Vagina (tissue), 2 donors: ENCODE data around the gene PCDHB10. TPM values are rescaled to one million over a fixed set of nuclear protein-coding genes. Genes with fewer than 3 reads are reported as not detected.
"Not testable (repeated sequence)": the region's sequence is repeated elsewhere in the genome, so short reads cannot be mapped to it uniquely, and the experiment has no call there.

ENCODE experiments used
- DNase-seq, 2 donors: peaks; one replicate each; pipeline ENCODE4 v3.0.0-alpha.2; 2017; ENCODE audit errors: extremely low spot score in 2 of 2
- H3K27ac ChIP-seq: fragments of 200-600 bp; sonication (generic); one replicate; pipeline ENCODE4 v1.5.1; 2019
- H3K27me3 ChIP-seq: fragments of 200-600 bp; sonication (generic); one replicate; pipeline ENCODE4 v1.5.1; 2019
- H3K36me3 ChIP-seq, 2 donors: fragments of 200-600 bp; sonication (generic); one replicate each; pipeline ENCODE4 v1.5.1; 2017 to 2019
- H3K4me1 ChIP-seq: fragments of 200-600 bp; sonication (generic); one replicate; pipeline ENCODE4 v1.5.1; 2019
- H3K4me3 ChIP-seq, 2 donors: fragments of 200-600 bp; sonication (generic); 1 replicate in 1 of 2; 2 replicates in 1 of 2; pipeline ENCODE4 v1.5.1; 2016 to 2019
- H3K9me3 ChIP-seq: fragments of 200-600 bp; sonication (generic); one replicate; pipeline ENCODE4 v1.5.1; 2019
- POLR2A ChIP-seq, 2 donors: fragments of 450-650 bp; IDR thresholded peaks; one replicate each; pipeline ENCODE4 v1.6.1; 2017; ENCODE audit warnings: antibody characterized with exemption in 2 of 2, mild to moderate bottlenecking in 2 of 2, moderate library complexity in 2 of 2
- POLR2AphosphoS5 ChIP-seq, 2 donors: sonication (generic); formaldehyde crosslinking; IDR thresholded peaks; one replicate each; pipeline ENCODE4 v1.9.0; 2017; ENCODE audit warnings: antibody characterized with exemption in 2 of 2, mild to moderate bottlenecking in 2 of 2, low read depth in 1 of 2; ENCODE audit not compliant: insufficient read depth in 1 of 2
- intact Hi-C: fragments of 100-400 bp; cut with DNase I; formaldehyde crosslinking; loops from one replicate; pipeline ENCODE4 v1.15.1; 2023
- total RNA-seq: library from RNA; depleted of rRNA; stranded (reverse); fragments of >200 nt; gene quantifications from one replicate; pipeline ENCODE4 v1.2.3, GENCODE V29; 2016
- TF ChIP-seq, protein P1 (sequence below), 3 experiments: fragments of 450-650 bp in 2 of 3; fragments of 200-600 bp in 1 of 3; sonication (generic) in 1 of 3; IDR thresholded peaks; one replicate each; pipeline ENCODE4 v1.5.1; 2017 to 2019; ENCODE audit warnings: antibody characterized with exemption in 3 of 3, mild to moderate bottlenecking in 2 of 3, moderate library complexity in 2 of 3

Gene PCDHB10
- total RNA-seq, 1 donor from 2014 or later, result 3.2 TPM

DNA sequence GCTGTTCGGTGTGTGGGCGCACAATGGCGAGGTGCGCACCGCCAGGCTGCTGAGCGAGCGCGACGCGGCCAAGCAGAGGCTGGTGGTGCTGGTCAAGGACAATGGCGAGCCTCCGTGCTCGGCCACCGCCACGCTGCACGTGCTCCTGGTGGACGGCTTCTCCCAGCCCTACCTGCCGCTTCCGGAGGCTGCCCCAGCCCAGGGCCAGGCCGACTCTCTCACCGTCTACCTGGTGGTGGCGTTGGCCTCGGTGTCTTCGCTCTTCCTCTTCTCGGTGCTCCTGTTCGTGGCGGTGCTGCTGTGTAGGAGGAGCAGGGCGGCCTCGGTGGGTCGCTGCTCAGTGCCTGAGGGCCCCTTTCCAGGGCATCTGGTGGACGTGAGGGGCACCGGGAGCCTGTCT lies 12.3 kb upstream of the PCDHB10 start:
- H3K36me3 ChIP-seq, H3K4me3 ChIP-seq, H3K27ac ChIP-seq, H3K4me1 ChIP-seq, H3K27me3 ChIP-seq, DNase-seq: not testable (repeated sequence)
- H3K9me3 ChIP-seq, result peaks cover 36% of the 10 kb centered on the region
- intact Hi-C loops, result loop anchor here (5.0 kb wide), 1 partner anchor 1592 kb away; the partner anchor contains the start of gene ARHGAP26

- TF ChIP-seq, protein P1, sequence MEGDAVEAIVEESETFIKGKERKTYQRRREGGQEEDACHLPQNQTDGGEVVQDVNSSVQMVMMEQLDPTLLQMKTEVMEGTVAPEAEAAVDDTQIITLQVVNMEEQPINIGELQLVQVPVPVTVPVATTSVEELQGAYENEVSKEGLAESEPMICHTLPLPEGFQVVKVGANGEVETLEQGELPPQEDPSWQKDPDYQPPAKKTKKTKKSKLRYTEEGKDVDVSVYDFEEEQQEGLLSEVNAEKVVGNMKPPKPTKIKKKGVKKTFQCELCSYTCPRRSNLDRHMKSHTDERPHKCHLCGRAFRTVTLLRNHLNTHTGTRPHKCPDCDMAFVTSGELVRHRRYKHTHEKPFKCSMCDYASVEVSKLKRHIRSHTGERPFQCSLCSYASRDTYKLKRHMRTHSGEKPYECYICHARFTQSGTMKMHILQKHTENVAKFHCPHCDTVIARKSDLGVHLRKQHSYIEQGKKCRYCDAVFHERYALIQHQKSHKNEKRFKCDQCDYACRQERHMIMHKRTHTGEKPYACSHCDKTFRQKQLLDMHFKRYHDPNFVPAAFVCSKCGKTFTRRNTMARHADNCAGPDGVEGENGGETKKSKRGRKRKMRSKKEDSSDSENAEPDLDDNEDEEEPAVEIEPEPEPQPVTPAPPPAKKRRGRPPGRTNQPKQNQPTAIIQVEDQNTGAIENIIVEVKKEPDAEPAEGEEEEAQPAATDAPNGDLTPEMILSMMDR (IDR thresholded peaks at IDR 0.05), result no peak
- no peak for TF ChIP-seq POLR2AphosphoS5 (IDR thresholded peaks at IDR 0.05; ENCODE audit: insufficient read depth in 1 of 2, low read depth in 1 of 2)
- TF ChIP-seq POLR2A (IDR thresholded peaks at IDR 0.05), result no peak
- Histone ChIP-seq H3K4me3 (no peak overlapping the region), H3K36me3 (no peaks in the 10 kb centered on the region), H3K9me3 (peaks cover 35% of the 10 kb centered on the region), H3K27me3 (no peaks in the 10 kb centered on the region), H3K4me1 (no peaks in the 10 kb centered on the region), H3K27ac (no peak overlapping the region)
- intact Hi-C loops, result no loop called here
- DNase-seq, result no peak
Measured at GRCh38 chr5:141180313-141180712, 11.8 kb upstream of the PCDHB10 start.

DNA sequence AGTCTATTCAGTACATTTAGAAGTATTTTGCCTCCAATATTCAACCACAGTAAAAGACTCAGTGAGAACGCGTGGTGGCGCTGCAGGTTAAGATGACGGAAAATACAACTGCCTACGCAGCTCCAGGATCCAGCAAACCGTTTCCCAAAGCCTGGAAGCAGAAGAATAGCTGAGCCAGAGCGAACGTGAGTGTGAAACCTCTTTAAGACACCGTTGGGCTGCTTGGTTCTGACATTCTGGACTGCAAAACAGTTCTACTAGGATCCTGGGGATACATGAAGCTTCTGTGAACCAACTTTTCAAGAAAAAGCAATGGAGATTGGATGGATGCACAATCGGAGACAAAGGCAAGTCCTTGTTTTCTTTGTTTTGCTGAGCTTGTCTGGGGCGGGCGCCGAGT lies 9.9 kb upstream of the PCDHB10 start, which contains the start of gene PCDHB16:
TSS of gene PCDHB16 (plus strand) at position 140 of the 400 bp plus-strand sequence. CDS start at position 313, 173 bp downstream.
- Histone ChIP-seq H3K27ac (peak within 1 kb of the TSS; percentile 24), H3K36me3 (no peaks in the 10 kb centered on the region), H3K9me3 (peaks cover 32% of the 10 kb centered on the region), H3K27me3 (no peaks in the 10 kb centered on the region), H3K4me3 (peak within 1 kb of the TSS; percentile 9 to 39), H3K4me1 (no peaks in the 10 kb centered on the region)
- DNase-seq, result no peak
- intact Hi-C loops, result no loop called here
- TF ChIP-seq, protein P1 (IDR thresholded peaks at IDR 0.05), result peak in 1 of 3 experiments; percentile 28
- no peak for TF ChIP-seq POLR2AphosphoS5 (IDR thresholded peaks at IDR 0.05; ENCODE audit: insufficient read depth in 1 of 2, low read depth in 1 of 2)

- peaks cover 27% of the 10 kb centered on the region for H3K9me3 ChIP-seq
- H3K4me1 ChIP-seq, intact Hi-C loops, H3K27ac ChIP-seq, H3K36me3 ChIP-seq, DNase-seq, H3K4me3 ChIP-seq, H3K27me3 ChIP-seq: not testable (repeated sequence)
Measured at GRCh38 chr5:141184117-141184855, 7.9 kb upstream of the PCDHB10 start.

DNA sequence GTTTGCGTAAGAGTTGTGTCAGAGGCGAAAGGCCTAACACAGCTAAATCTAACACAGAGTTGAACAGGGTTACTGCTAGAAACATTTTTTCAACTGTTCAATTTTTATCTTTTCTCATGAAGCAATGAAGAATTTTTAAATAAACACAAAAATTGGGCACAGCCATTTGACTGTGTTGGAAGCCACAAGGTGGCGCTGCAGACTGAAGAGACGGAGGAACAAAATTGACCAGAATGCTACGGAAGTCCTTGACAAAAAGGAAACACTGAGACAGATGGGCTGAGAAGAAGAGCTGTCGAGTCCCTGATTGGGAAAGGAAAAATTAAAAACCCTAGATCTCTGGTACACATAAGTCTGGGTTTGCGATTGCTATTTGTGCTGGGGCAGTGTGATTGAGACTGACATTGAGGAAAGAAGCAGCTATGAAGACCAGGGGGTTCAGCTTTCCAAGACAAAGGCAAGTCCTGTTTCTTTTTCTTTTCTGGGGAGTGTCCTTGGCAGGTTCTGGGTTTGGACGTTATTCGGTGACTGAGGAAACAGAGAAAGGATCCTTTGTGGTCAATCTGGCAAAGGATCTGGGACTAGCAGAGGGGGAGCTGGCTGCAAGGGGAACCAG lies 5.1 kb upstream of the PCDHB10 start, which contains the start of gene PCDHB9:
TSS of gene PCDHB9 (plus strand) at position 265 of the 616 bp plus-strand sequence. CDS start at position 423, 158 bp downstream.
- H3K27ac ChIP-seq, result no peak within 1 kb of the TSS
- H3K9me3 ChIP-seq, result peaks cover 26% of the 10 kb centered on the region
- TF ChIP-seq POLR2AphosphoS5 (IDR thresholded peaks at IDR 0.05; ENCODE audit: insufficient read depth in 1 of 2, low read depth in 1 of 2) (no peak), POLR2A (IDR thresholded peaks at IDR 0.05) (no peak)
- TF ChIP-seq, protein P1 (IDR thresholded peaks at IDR 0.05), result no peak
- no peaks in the 10 kb centered on the region for H3K4me1 ChIP-seq
- H3K27me3 ChIP-seq, result no peaks in the 10 kb centered on the region
- intact Hi-C loops, result no loop called here
- no peaks in the 10 kb centered on the region for H3K36me3 ChIP-seq
- no peak within 1 kb of the TSS for H3K4me3 ChIP-seq
- DNase-seq, result no peak

GRCh38 chr5:141188682-141189081 lies 3.5 kb upstream of the PCDHB10 start:
- H3K27me3 ChIP-seq, H3K4me3 ChIP-seq, DNase-seq, H3K4me1 ChIP-seq, H3K27ac ChIP-seq, intact Hi-C loops, H3K36me3 ChIP-seq: not testable (repeated sequence)
- peaks cover 28% of the 10 kb centered on the region for H3K9me3 ChIP-seq

GRCh38 chr5:141189131-141189530 lies 3.0 kb upstream of the PCDHB10 start:
- H3K27ac ChIP-seq, H3K4me1 ChIP-seq, intact Hi-C loops, DNase-seq, H3K36me3 ChIP-seq, H3K4me3 ChIP-seq, H3K27me3 ChIP-seq: not testable (repeated sequence)
- peaks cover 27% of the 10 kb centered on the region for H3K9me3 ChIP-seq

DNA sequence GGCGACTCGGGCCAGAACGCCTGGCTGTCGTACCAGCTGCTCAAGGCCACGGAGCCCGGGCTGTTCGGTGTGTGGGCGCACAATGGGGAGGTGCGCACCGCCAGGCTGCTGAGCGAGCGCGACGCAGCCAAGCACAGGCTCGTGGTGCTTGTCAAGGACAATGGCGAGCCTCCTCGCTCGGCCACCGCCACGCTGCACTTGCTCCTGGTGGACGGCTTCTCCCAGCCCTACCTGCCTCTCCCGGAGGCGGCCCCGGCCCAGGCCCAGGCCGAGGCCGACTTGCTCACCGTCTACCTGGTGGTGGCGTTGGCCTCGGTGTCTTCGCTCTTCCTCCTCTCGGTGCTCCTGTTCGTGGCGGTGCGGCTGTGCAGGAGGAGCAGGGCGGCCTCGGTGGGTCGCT lies 2.2 kb downstream of the PCDHB10 start:
- H3K27ac ChIP-seq, H3K4me1 ChIP-seq, H3K27me3 ChIP-seq, DNase-seq, intact Hi-C loops, H3K4me3 ChIP-seq, H3K36me3 ChIP-seq: not testable (repeated sequence)
- H3K9me3 ChIP-seq, result peaks cover 23% of the 10 kb centered on the region
